ENCODE data around the gene KLHL5. TPM values are rescaled to one million over a fixed set of nuclear protein-coding genes. Genes with fewer than 3 reads are reported as not detected.
"Not testable (repeated sequence)": the region's sequence is repeated elsewhere in the genome, so short reads cannot be mapped to it uniquely, and the experiment has no call there.

KLHL5 gene
- total RNA-seq, 1 donor from 2014 or later = 44.8 TPM

- no peak for DNase-seq (ENCODE audit: low spot score, unreplicated experiment)
- Mint-ChIP-seq H3K4me1 (ENCODE audit: low read depth) (no peaks in the 10 kb centered on the region), H3K27ac (no peak overlapping the region), H3K9me3 (ENCODE audit: low read depth) (peaks cover 22% of the 10 kb centered on the region), H3K36me3 (ENCODE audit: insufficient read depth) (peaks cover 29% of the 10 kb centered on the region), H3K4me3 (ENCODE audit: low read depth) (no peak overlapping the region), H3K27me3 (no peaks in the 10 kb centered on the region)
- TF ChIP-seq CTCF (IDR thresholded peaks at IDR 0.05; ENCODE audit: unreplicated experiment) = no peak
These were observed 63.6 kb downstream of the KLHL5 start for GRCh38 chr4:39125600-39125985.

- H3K4me1 Mint-ChIP-seq (ENCODE audit: low read depth) = no peaks in the 10 kb centered on the region
These were observed 64.4 kb downstream of the KLHL5 start for GRCh38 chr4:39126256-39127095.

GRCh38 chr4:39133623-39134022 lies 71.6 kb downstream of the KLHL5 start:
- H3K27me3 Mint-ChIP-seq = no peaks in the 10 kb centered on the region
- H3K4me3 Mint-ChIP-seq (ENCODE audit: low read depth) = no peak overlapping the region
- DNase-seq (ENCODE audit: low spot score, unreplicated experiment) = no peak
- H3K4me1 Mint-ChIP-seq (ENCODE audit: low read depth) = peaks cover 9% of the 10 kb centered on the region
- peaks cover 8% of the 10 kb centered on the region for H3K36me3 Mint-ChIP-seq (ENCODE audit: insufficient read depth)
- peaks cover 7% of the 10 kb centered on the region for H3K9me3 Mint-ChIP-seq (ENCODE audit: low read depth)
- TF ChIP-seq CTCF (IDR thresholded peaks at IDR 0.05; ENCODE audit: unreplicated experiment) = no peak
- no peak overlapping the region for H3K27ac Mint-ChIP-seq

More at GRCh38 chr4:39126256-39127095, 64.4 kb downstream of the KLHL5 start:
- H3K27me3 Mint-ChIP-seq = no peaks in the 10 kb centered on the region
- peaks cover 22% of the 10 kb centered on the region for H3K9me3 Mint-ChIP-seq (ENCODE audit: low read depth)
- H3K4me3 Mint-ChIP-seq (ENCODE audit: low read depth) = no peak overlapping the region
- H3K27ac Mint-ChIP-seq = no peak overlapping the region
- peaks cover 29% of the 10 kb centered on the region for H3K36me3 Mint-ChIP-seq (ENCODE audit: insufficient read depth)
- TF ChIP-seq CTCF (IDR thresholded peaks at IDR 0.05; ENCODE audit: unreplicated experiment) = no peak
- DNase-seq (ENCODE audit: low spot score, unreplicated experiment) = no peak

- Mint-ChIP-seq H3K36me3 (ENCODE audit: insufficient read depth) (peaks cover 4% of the 10 kb centered on the region), H3K4me3 (ENCODE audit: low read depth) (no peak overlapping the region), H3K4me1 (ENCODE audit: low read depth) (peaks cover 9% of the 10 kb centered on the region), H3K9me3 (ENCODE audit: low read depth) (peaks cover 3% of the 10 kb centered on the region), H3K27me3 (no peaks in the 10 kb centered on the region), H3K27ac (peak overlapping the region; percentile 67)
- no peak for TF ChIP-seq CTCF (IDR thresholded peaks at IDR 0.05; ENCODE audit: unreplicated experiment)
- no peak for DNase-seq (ENCODE audit: low spot score, unreplicated experiment)
These were observed 72.8 kb downstream of the KLHL5 start for GRCh38 chr4:39134683-39135306.

- not testable (repeated sequence) for H3K27me3 Mint-ChIP-seq; H3K9me3 Mint-ChIP-seq (ENCODE audit: low read depth); H3K36me3 Mint-ChIP-seq (ENCODE audit: insufficient read depth); H3K4me3 Mint-ChIP-seq (ENCODE audit: low read depth); H3K27ac Mint-ChIP-seq; DNase-seq (ENCODE audit: low spot score, unreplicated experiment); H3K4me1 Mint-ChIP-seq (ENCODE audit: low read depth)
These were observed 76.2 kb downstream of the KLHL5 start for GRCh38 chr4:39138227-39138626.

Measured in progenitor cell of endocrine pancreas (in vitro differentiated cells).